Measurements from ENCODE around the gene CTXN3. TPM values are rescaled to one million over a fixed set of nuclear protein-coding genes. Genes with fewer than 3 reads are reported as not detected.

The CTXN3 gene
- total RNA-seq, 4 donors from 2014 or later = 0.13 TPM; not detected in 3

DNA sequence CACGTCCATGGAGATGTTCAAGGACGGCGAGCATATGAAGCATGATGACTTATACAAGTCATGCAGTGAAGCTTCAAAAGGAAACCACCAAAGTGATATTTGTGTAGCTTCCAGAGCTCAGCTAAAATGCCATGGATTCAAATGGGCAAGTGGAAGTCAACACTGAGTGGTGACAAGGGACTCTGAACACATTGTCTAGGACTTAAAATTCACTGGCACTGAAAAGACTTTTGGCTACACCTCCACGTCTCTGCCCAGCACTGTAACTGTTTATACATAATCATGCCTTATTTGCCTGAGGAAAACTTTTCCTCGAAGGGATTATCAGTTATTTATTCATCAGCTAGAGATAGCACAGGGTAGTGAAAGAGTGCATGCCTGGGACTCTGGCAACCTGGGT lies 15.2 kb downstream of the CTXN3 start:
- Histone ChIP-seq H3K27me3 (no peaks in the 10 kb centered on the region), H3K27ac (no peak overlapping the region), H3K4me1 (peaks cover 0 to 9% (median 0%) of the 10 kb centered on the region in 3 donors), H3K4me3 (no peak overlapping the region), H3K36me3 (no peaks in the 10 kb centered on the region), H3K9me3 (no peaks in the 10 kb centered on the region)
- TF ChIP-seq, protein P1, sequence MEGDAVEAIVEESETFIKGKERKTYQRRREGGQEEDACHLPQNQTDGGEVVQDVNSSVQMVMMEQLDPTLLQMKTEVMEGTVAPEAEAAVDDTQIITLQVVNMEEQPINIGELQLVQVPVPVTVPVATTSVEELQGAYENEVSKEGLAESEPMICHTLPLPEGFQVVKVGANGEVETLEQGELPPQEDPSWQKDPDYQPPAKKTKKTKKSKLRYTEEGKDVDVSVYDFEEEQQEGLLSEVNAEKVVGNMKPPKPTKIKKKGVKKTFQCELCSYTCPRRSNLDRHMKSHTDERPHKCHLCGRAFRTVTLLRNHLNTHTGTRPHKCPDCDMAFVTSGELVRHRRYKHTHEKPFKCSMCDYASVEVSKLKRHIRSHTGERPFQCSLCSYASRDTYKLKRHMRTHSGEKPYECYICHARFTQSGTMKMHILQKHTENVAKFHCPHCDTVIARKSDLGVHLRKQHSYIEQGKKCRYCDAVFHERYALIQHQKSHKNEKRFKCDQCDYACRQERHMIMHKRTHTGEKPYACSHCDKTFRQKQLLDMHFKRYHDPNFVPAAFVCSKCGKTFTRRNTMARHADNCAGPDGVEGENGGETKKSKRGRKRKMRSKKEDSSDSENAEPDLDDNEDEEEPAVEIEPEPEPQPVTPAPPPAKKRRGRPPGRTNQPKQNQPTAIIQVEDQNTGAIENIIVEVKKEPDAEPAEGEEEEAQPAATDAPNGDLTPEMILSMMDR (IDR thresholded peaks at IDR 0.05) = no peak
- TF ChIP-seq POLR2A (IDR thresholded peaks at IDR 0.05) = no peak
- intact Hi-C loops (cut with DNase I) = no loop called here
- 64 to 66% methylated on average over 5 of the region's 5 CpGs for WGBS, 2 donors
- no peak for DNase-seq

DNA sequence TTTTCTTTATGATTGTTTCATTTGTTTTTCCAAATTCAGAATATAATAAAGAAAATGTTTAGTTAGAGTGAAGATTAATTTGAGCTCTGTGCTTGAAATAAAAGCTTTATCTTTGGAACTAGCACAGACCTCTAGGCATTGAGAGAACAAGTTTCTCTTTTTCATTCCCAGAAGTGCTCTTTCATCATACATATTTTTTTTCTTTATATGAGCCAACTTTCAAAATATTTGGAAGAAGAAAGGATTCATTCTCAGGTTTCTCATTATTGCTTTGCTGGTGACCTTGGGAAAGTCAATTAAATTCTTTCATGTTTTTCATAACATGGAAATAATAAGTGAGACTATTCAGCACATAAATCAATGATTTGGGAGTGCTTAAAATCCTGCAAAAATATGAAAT lies 16.8 kb downstream of the CTXN3 start:
- Histone ChIP-seq H3K36me3 (no peaks in the 10 kb centered on the region), H3K27me3 (no peaks in the 10 kb centered on the region), H3K4me1 (peaks cover 0 to 9% (median 0%) of the 10 kb centered on the region in 3 donors), H3K4me3 (no peak overlapping the region), H3K9me3 (no peaks in the 10 kb centered on the region), H3K27ac (no peak overlapping the region)
- intact Hi-C loops (cut with DNase I) = no loop called here
- no peak for DNase-seq
- TF ChIP-seq, protein P1 (IDR thresholded peaks at IDR 0.05) = no peak
- no peak for TF ChIP-seq POLR2A (IDR thresholded peaks at IDR 0.05)

DNA sequence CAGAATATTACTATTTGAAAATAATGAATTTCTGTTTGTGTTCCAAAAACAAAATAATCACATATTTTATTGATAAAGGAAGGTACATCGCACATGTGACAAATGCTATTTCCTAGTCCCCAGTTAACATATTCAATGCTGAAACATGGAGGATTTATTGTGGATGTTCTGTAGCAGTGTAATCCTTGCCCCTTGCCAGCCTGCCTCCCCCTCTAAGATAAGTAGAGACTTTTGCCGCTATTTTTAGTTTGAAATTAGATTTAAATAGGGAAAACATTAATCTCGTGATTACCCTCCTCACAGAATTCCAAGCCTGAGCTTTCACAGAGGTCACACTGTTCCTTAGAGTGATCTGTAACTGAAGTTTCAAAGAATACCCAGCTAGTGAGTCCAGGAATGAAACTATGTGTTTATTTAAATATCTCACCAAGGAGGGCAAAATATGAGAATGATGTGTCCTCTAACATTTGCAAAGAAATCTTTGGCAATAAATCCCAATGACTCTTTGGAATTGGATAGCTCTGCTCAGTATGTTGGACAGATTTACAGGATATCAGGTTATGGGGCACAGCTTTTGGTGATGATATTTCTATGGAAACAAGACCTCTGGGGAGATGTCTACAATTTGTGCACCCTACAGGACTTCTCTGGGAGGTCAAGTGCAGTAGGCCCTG lies 17.3 kb downstream of the CTXN3 start:
- intact Hi-C loops (cut with DNase I) = no loop called here
- TF ChIP-seq, protein P1 (IDR thresholded peaks at IDR 0.05) = no peak
- TF ChIP-seq POLR2A (IDR thresholded peaks at IDR 0.05) = no peak
- no peaks in the 10 kb centered on the region for H3K27me3 ChIP-seq
- no peaks in the 10 kb centered on the region for H3K9me3 ChIP-seq
- no peak overlapping the region for H3K4me3 ChIP-seq
- H3K4me1 ChIP-seq = peaks cover 0 to 9% (median 0%) of the 10 kb centered on the region in 3 donors
- WGBS, 2 donors = 65 to 91% methylated on average over 3 of the region's 3 CpGs
- no peaks in the 10 kb centered on the region for H3K36me3 ChIP-seq
- H3K27ac ChIP-seq = peak overlapping the region in 1 of 4 donors; percentile 5
- DNase-seq = no peak

DNA sequence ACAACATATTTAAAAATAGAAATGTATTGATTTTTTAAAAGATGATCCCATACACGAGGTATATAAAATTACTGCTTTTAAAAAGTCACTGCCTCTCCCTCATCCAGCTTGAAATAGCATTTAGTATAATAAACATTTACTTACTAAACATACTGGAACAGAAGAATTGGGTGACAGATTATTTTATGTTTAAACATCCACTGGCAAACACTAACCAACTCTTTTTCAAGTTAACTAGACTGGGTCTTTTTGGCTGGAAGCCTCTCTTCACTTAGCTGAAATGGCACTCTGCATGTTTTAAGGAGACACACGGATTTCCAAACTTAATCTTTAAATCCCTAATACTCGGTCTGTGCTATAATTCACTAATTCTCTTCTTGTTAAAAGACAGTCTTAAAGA lies 19.0 kb downstream of the CTXN3 start:
- no peaks in the 10 kb centered on the region for H3K27me3 ChIP-seq
- H3K4me3 ChIP-seq = no peak overlapping the region
- H3K9me3 ChIP-seq = no peaks in the 10 kb centered on the region
- TF ChIP-seq, protein P1 (IDR thresholded peaks at IDR 0.05) = no peak
- TF ChIP-seq POLR2A (IDR thresholded peaks at IDR 0.05) = no peak
- no peak for DNase-seq
- peaks cover 0 to 9% (median 0%) of the 10 kb centered on the region in 3 donors for H3K4me1 ChIP-seq
- intact Hi-C loops (cut with DNase I) = no loop called here
- WGBS, 2 donors = 23 to 27% methylated on average over 3 of the region's 3 CpGs
- H3K36me3 ChIP-seq = no peaks in the 10 kb centered on the region
- no peak overlapping the region for H3K27ac ChIP-seq

DNA sequence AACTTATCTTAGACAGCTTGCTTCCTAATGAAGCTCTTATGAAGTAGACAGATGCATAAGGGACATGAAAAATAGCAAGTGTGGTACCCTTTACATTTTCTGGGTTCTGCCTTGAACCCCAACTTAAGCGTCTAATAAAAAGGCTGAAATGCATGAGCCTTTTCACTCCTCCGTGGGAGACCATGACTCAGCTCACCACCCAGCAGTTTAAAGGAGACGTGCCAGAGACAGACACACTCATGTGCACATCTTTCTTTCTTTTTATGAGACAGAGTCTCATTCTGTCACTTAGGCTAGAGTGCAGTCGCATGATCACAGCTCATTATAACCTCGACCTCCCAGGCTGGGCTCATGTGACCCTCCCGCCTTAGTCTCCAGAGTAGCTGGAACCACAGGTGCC lies 22.3 kb downstream of the CTXN3 start:
- no peaks in the 10 kb centered on the region for H3K36me3 ChIP-seq
- H3K27me3 ChIP-seq = no peaks in the 10 kb centered on the region
- no peaks in the 10 kb centered on the region for H3K9me3 ChIP-seq
- H3K4me3 ChIP-seq = no peak overlapping the region
- intact Hi-C loops (cut with DNase I) = no loop called here
- H3K4me1 ChIP-seq = no peaks in the 10 kb centered on the region
- WGBS, 2 donors = 75 to 84% methylated on average over 6 of the region's 6 CpGs
- no peak overlapping the region for H3K27ac ChIP-seq
- DNase-seq = no peak
- TF ChIP-seq, protein P1 (IDR thresholded peaks at IDR 0.05) = no peak
- TF ChIP-seq POLR2A (IDR thresholded peaks at IDR 0.05) = no peak
